Measurements from ENCODE around the gene ALX4.
A peak's percentile ranks its signal among the peaks of the same experiment; 100 is the strongest.

ALX4 gene

DNA sequence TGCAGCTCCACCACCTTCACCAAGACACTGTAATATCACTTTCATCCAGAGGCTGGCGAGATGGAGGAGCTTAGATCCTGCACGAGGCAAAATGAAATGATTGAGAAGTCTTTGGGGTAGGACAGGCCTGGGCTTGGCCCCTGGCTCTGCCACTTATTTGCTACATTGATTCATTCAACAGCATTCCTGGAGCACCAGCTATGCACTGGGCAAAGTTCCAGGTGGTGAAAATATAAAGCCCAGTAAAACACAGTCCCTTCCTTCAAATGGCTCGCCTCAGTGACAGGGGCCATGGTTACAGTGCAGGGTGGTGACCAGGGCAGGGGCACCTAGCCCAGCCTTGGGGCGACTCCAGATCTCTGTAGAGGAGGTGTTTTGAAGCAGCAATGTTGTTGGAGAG, 19.7 kb downstream of the ALX4 start:
- Histone ChIP-seq H3K4me3 (ENCODE audit: insufficient read length, low read depth) (no peak overlapping the region), H3K9ac (ENCODE audit: insufficient read length, low read depth) (no peak overlapping the region), H3K36me3 (ENCODE audit: insufficient read depth, insufficient read length, low read length) (no peaks in the 10 kb centered on the region), H3K4me1 (ENCODE audit: insufficient read depth, insufficient read length) (peaks cover 14% of the 10 kb centered on the region), H3K9me3 (ENCODE audit: insufficient read depth, low read length) (no peaks in the 10 kb centered on the region), H3K27me3 (ENCODE audit: insufficient read depth, insufficient read length) (no peaks in the 10 kb centered on the region)
- DNase-seq (ENCODE audit: low read depth, low spot score), result no peak
- TF ChIP-seq SUZ12 (IDR thresholded peaks at IDR 0.05; ENCODE audit: extremely low read depth, insufficient read depth, insufficient read length), result no peak
- TF ChIP-seq YY1 (IDR thresholded peaks at IDR 0.05; ENCODE audit: insufficient read depth, insufficient read length), result no peak
- no peak for TF ChIP-seq ZNF274 (IDR thresholded peaks at IDR 0.05; ENCODE audit: low read depth, low read length)

DNA sequence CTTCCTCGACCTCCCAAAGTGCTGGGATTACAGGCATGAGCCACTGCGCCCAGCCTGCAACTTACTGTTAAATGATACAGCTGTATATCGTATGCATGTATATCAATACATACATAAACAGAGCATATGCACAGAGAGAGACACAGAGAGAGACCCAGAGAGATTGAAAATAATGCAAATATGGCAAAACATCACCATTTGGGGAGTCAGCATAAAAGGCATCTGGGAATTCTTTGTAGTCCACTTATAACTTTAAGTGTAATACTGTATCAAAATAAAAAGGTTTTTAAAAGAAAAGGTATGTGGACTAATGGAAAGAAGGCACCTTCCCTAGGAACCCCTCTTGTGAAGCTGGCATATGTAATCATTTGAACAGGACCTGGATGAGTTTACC, 21.8 kb downstream of the ALX4 start:
- Histone ChIP-seq H3K4me1 (ENCODE audit: insufficient read depth, insufficient read length) (peaks cover 14% of the 10 kb centered on the region), H3K36me3 (ENCODE audit: insufficient read depth, insufficient read length, low read length) (no peaks in the 10 kb centered on the region), H3K9me3 (ENCODE audit: insufficient read depth, low read length) (no peaks in the 10 kb centered on the region), H3K4me3 (ENCODE audit: insufficient read length, low read depth) (no peak overlapping the region), H3K27me3 (ENCODE audit: insufficient read depth, insufficient read length) (no peaks in the 10 kb centered on the region), H3K9ac (ENCODE audit: insufficient read length, low read depth) (no peak overlapping the region)
- TF ChIP-seq SUZ12 (IDR thresholded peaks at IDR 0.05; ENCODE audit: extremely low read depth, insufficient read depth, insufficient read length) (no peak), YY1 (IDR thresholded peaks at IDR 0.05; ENCODE audit: insufficient read depth, insufficient read length) (no peak), ZNF274 (IDR thresholded peaks at IDR 0.05; ENCODE audit: low read depth, low read length) (no peak)
- no peak for DNase-seq (ENCODE audit: low read depth, low spot score)

DNA sequence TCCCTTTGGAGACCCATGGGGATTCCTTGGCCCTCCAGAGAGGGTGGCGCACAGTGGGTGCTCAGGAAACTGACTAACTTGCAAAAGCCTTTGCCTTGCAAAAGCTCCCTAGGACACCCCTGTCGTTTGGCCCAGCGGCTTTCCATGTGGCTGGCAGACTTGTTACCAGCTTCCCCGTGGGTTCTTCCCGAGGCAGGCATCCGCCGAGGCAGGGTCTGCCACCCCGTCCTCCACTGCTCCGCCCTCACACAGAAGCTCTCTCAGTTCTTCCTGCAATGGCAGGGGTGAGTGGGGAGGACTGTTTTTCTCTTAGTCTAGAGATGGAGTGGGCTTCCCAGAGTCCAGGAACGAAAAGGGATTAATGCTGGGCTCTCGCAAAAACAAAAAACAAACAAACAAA, 23.0 kb downstream of the ALX4 start:
- TF ChIP-seq YY1 (IDR thresholded peaks at IDR 0.05; ENCODE audit: insufficient read depth, insufficient read length), result no peak
- no peak for TF ChIP-seq ZNF274 (IDR thresholded peaks at IDR 0.05; ENCODE audit: low read depth, low read length)
- TF ChIP-seq SUZ12 (IDR thresholded peaks at IDR 0.05; ENCODE audit: extremely low read depth, insufficient read depth, insufficient read length), result no peak
- Histone ChIP-seq H3K4me1 (ENCODE audit: insufficient read depth, insufficient read length) (peaks cover 14% of the 10 kb centered on the region), H3K36me3 (ENCODE audit: insufficient read depth, insufficient read length, low read length) (no peaks in the 10 kb centered on the region), H3K4me3 (ENCODE audit: insufficient read length, low read depth) (no peak overlapping the region), H3K9ac (ENCODE audit: insufficient read length, low read depth) (no peak overlapping the region), H3K9me3 (ENCODE audit: insufficient read depth, low read length) (peaks cover 1% of the 10 kb centered on the region; the same call in 1 of the 2 replicates), H3K27me3 (ENCODE audit: insufficient read depth, insufficient read length) (no peaks in the 10 kb centered on the region)
- DNase-seq (ENCODE audit: low read depth, low spot score), result no peak

DNA sequence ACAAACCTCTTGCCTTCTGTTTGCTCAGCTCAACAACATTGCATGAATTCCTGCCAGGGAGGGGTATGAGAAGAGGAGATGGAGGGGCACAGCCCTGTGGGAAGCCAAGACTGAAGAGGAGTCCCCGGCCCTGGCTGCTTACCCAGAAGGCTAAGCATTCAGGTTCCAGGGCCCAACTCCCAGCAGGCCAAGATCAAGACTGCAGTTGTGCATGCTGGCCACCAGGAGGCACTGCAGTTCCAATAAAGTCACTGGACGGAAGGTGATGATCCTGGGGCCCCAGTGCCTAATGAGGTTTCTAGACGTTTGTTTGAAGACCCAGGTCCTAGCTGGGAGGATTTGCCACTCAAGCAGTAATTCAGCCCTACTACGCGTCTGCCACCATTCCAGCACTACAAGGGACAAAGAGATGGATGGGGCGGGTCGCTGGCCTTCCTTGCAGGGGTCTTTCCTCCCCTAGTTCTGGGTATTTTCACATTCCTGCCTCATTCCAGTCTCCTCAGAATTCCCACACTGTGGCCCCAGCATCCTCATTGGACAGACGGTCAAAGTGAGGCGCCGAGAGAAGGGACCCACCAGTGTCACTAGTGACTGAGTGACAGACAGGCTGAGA, 23.6 kb downstream of the ALX4 start:
- H3K27me3 ChIP-seq (ENCODE audit: insufficient read depth, insufficient read length), result no peaks in the 10 kb centered on the region
- H3K4me3 ChIP-seq (ENCODE audit: insufficient read length, low read depth), result no peak overlapping the region
- H3K9ac ChIP-seq (ENCODE audit: insufficient read length, low read depth), result peak overlapping the region; percentile 36
- TF ChIP-seq ZNF274 (IDR thresholded peaks at IDR 0.05; ENCODE audit: low read depth, low read length) (no peak), SUZ12 (IDR thresholded peaks at IDR 0.05; ENCODE audit: extremely low read depth, insufficient read depth, insufficient read length) (no peak), YY1 (IDR thresholded peaks at IDR 0.05; ENCODE audit: insufficient read depth, insufficient read length) (no peak)
- H3K36me3 ChIP-seq (ENCODE audit: insufficient read depth, insufficient read length, low read length), result no peaks in the 10 kb centered on the region
- H3K4me1 ChIP-seq (ENCODE audit: insufficient read depth, insufficient read length), result peaks cover 14% of the 10 kb centered on the region
- H3K9me3 ChIP-seq (ENCODE audit: insufficient read depth, low read length), result peaks cover 7% of the 10 kb centered on the region; the same call in 1 of the 2 replicates
- DNase-seq (ENCODE audit: low read depth, low spot score), result peak; percentile 93

GRCh38 chr11:44285756-44286155, 24.2 kb downstream of the ALX4 start:
- TF ChIP-seq ZNF274 (IDR thresholded peaks at IDR 0.05; ENCODE audit: low read depth, low read length) (no peak), SUZ12 (IDR thresholded peaks at IDR 0.05; ENCODE audit: extremely low read depth, insufficient read depth, insufficient read length) (no peak), YY1 (IDR thresholded peaks at IDR 0.05; ENCODE audit: insufficient read depth, insufficient read length) (no peak)
- no peaks in the 10 kb centered on the region for H3K36me3 ChIP-seq (ENCODE audit: insufficient read depth, insufficient read length, low read length)
- no peak overlapping the region for H3K4me3 ChIP-seq (ENCODE audit: insufficient read length, low read depth)
- H3K27me3 ChIP-seq (ENCODE audit: insufficient read depth, insufficient read length), result no peaks in the 10 kb centered on the region
- peaks cover 8% of the 10 kb centered on the region; the same call in 1 of the 2 replicates for H3K9me3 ChIP-seq (ENCODE audit: insufficient read depth, low read length)
- peak overlapping the region; percentile 27 for H3K9ac ChIP-seq (ENCODE audit: insufficient read length, low read depth)
- peak; percentile 33 for DNase-seq (ENCODE audit: low read depth, low spot score)
- peaks cover 17% of the 10 kb centered on the region for H3K4me1 ChIP-seq (ENCODE audit: insufficient read depth, insufficient read length)

- Histone ChIP-seq H3K9ac (ENCODE audit: insufficient read length, low read depth) (no peak overlapping the region), H3K4me1 (ENCODE audit: insufficient read depth, insufficient read length) (peaks cover 17% of the 10 kb centered on the region), H3K4me3 (ENCODE audit: insufficient read length, low read depth) (no peak overlapping the region), H3K9me3 (ENCODE audit: insufficient read depth, low read length) (peaks cover 8% of the 10 kb centered on the region; the same call in 1 of the 2 replicates), H3K27me3 (ENCODE audit: insufficient read depth, insufficient read length) (no peaks in the 10 kb centered on the region), H3K36me3 (ENCODE audit: insufficient read depth, insufficient read length, low read length) (no peaks in the 10 kb centered on the region)
- TF ChIP-seq ZNF274 (IDR thresholded peaks at IDR 0.05; ENCODE audit: low read depth, low read length) (no peak), YY1 (IDR thresholded peaks at IDR 0.05; ENCODE audit: insufficient read depth, insufficient read length) (no peak), SUZ12 (IDR thresholded peaks at IDR 0.05; ENCODE audit: extremely low read depth, insufficient read depth, insufficient read length) (no peak)
- no peak for DNase-seq (ENCODE audit: low read depth, low spot score)
These were observed 27.3 kb downstream of the ALX4 start for GRCh38 chr11:44282620-44283019.

DNA sequence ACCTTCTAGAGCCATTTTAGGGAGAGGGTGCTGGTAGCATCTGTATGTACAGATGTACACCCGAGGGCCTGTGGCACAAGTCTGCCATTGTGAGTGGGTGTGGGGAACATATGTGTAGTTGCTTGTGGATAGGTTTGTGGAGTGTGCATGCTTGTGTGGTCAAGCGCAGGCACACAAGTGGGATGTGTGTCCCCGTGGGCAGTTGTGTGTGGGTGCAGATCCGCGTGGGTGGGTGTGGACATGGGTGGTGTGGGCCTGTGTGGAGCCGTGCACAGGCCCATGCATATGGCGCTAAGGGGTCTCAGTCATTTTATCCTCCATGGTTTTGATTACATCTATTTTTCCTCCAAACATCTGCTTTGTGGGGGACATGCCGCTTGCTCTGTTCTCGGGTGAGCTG, 28.8 kb downstream of the ALX4 start:
- Histone ChIP-seq H3K27me3 (ENCODE audit: insufficient read depth, insufficient read length) (no peaks in the 10 kb centered on the region), H3K9me3 (ENCODE audit: insufficient read depth, low read length) (peaks cover 8% of the 10 kb centered on the region; the same call in 1 of the 2 replicates), H3K4me1 (ENCODE audit: insufficient read depth, insufficient read length) (peaks cover 12% of the 10 kb centered on the region), H3K4me3 (ENCODE audit: insufficient read length, low read depth) (no peak overlapping the region), H3K9ac (ENCODE audit: insufficient read length, low read depth) (no peak overlapping the region), H3K36me3 (ENCODE audit: insufficient read depth, insufficient read length, low read length) (no peaks in the 10 kb centered on the region)
- no peak for DNase-seq (ENCODE audit: low read depth, low spot score)
- TF ChIP-seq ZNF274 (IDR thresholded peaks at IDR 0.05; ENCODE audit: low read depth, low read length), result no peak

Measured in NT2/D1 (cell line).